ENCODE results near the gene ROR2.
A peak's percentile ranks its signal among the peaks of the same experiment; 100 is the strongest.

ROR2 gene

DNA sequence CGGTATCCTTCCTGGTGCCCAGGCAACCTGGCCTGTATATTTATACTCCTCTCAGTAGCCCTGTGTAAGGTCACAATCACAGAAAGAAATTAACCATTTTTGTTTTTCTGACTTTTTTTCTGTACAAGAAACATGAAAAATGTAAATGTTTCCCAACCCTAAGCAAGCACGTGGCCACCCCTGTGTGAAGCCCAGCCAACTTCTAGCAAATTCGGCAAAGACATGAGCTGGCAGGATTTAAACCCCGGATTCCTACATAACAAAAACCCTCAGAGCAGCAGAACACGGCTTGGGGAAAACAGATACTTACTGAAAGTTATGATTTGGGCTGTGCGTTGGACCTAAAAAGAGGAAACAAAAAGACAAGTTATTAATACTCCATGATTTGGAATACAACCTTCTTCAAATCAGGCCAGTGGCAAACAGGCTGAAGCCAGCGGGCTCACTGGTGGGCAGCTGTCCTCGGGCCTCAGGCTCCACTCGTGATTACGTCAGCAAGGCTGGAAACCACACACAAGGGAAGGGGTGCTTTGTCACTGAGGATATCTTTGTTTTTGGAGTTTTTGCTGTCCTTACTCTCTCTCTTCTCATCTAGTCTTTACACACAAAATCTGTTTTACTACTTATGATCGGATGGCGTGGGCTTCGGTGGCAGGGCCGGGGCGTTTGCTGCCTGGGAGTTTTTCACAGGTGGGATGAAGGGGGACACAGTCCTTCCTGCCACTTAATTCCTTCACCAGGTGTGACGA lies 194.1 kb downstream of the ROR2 start:
- Histone ChIP-seq H3K27ac (ENCODE audit: low read depth, low read length) (no peak overlapping the region), H3K4me3 (ENCODE audit: low read length) (no peak overlapping the region), H3K27me3 (ENCODE audit: control insufficient read depth, insufficient read depth, low read length) (no peaks in the 10 kb centered on the region), H3K9ac (ENCODE audit: low read length) (no peak overlapping the region), H3K4me1 (ENCODE audit: control insufficient read depth, insufficient read depth, low read length) (no peaks in the 10 kb centered on the region), H3K36me3 (ENCODE audit: control insufficient read depth, insufficient read depth, low read length) (peaks cover 4% of the 10 kb centered on the region)

DNA sequence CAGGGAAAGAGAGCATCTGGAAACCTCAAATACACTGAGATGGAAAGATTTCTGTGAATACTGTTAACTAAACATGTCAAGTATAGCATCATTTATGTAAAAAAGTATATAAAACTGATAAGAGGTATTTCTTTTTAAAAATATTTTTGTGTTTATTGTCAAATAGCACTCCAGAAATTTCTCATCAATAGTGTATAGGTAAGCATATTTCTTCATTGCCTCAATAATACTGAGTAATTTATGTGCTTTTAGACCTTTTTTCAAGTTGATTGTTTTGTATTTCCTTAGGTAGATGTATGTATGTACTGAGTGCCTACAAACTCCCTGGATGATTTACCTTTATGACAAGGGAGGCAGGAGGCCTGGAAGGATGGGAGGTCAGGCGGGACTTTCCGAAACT lies 196.3 kb downstream of the ROR2 start:
- no peaks in the 10 kb centered on the region for H3K4me1 ChIP-seq (ENCODE audit: control insufficient read depth, insufficient read depth, low read length)

GRCh38 chr9:91751922-91752321 lies 198.1 kb downstream of the ROR2 start:
- Histone ChIP-seq H3K27ac (ENCODE audit: low read depth, low read length) (no peak overlapping the region), H3K27me3 (ENCODE audit: control insufficient read depth, insufficient read depth, low read length) (no peaks in the 10 kb centered on the region), H3K36me3 (ENCODE audit: control insufficient read depth, insufficient read depth, low read length) (peaks cover 4% of the 10 kb centered on the region), H3K4me3 (ENCODE audit: low read length) (no peak overlapping the region), H3K4me1 (ENCODE audit: control insufficient read depth, insufficient read depth, low read length) (no peaks in the 10 kb centered on the region), H3K9ac (ENCODE audit: low read length) (no peak overlapping the region)

More for the DNA sequence above, 196.3 kb downstream of the ROR2 start:
- Histone ChIP-seq H3K27me3 (ENCODE audit: control insufficient read depth, insufficient read depth, low read length) (no peaks in the 10 kb centered on the region), H3K4me3 (ENCODE audit: low read length) (no peak overlapping the region), H3K9ac (ENCODE audit: low read length) (no peak overlapping the region), H3K27ac (ENCODE audit: low read depth, low read length) (no peak overlapping the region), H3K36me3 (ENCODE audit: control insufficient read depth, insufficient read depth, low read length) (peaks cover 4% of the 10 kb centered on the region)

DNA sequence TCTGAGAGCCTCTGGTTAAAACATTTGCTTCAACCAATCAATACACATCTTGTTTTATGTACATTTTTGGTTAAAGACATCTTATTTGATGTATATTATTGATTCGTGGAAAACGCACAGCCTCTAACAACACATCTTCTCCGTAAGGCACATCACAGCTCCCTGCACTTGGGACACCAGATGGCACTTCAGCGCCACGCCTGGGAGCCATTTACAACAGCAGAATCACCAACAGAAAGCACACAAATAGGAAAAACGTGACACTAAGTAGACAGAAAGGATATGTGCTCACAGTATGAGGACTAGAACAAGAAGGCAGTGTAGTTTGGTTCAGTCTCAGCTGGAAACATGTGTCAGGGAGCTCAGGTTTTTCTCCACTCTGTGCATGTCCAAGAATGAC lies 199.7 kb downstream of the ROR2 start:
- no peaks in the 10 kb centered on the region for H3K27me3 ChIP-seq (ENCODE audit: control insufficient read depth, insufficient read depth, low read length)
- no peak overlapping the region for H3K4me3 ChIP-seq (ENCODE audit: low read length)
- no peak overlapping the region for H3K27ac ChIP-seq (ENCODE audit: low read depth, low read length)
- H3K36me3 ChIP-seq (ENCODE audit: control insufficient read depth, insufficient read depth, low read length) = peaks cover 4% of the 10 kb centered on the region
- no peak overlapping the region for H3K9ac ChIP-seq (ENCODE audit: low read length)
- no peaks in the 10 kb centered on the region for H3K4me1 ChIP-seq (ENCODE audit: control insufficient read depth, insufficient read depth, low read length)

GRCh38 chr9:91746904-91747303 lies 203.1 kb downstream of the ROR2 start:
- no peaks in the 10 kb centered on the region for H3K36me3 ChIP-seq (ENCODE audit: control insufficient read depth, insufficient read depth, low read length)
- no peaks in the 10 kb centered on the region for H3K27me3 ChIP-seq (ENCODE audit: control insufficient read depth, insufficient read depth, low read length)
- peaks cover under 1% of the 10 kb centered on the region for H3K4me1 ChIP-seq (ENCODE audit: control insufficient read depth, insufficient read depth, low read length)
- H3K27ac ChIP-seq (ENCODE audit: low read depth, low read length) = no peak overlapping the region
- H3K4me3 ChIP-seq (ENCODE audit: low read length) = no peak overlapping the region
- no peak overlapping the region for H3K9ac ChIP-seq (ENCODE audit: low read length)

GRCh38 chr9:91746357-91746756 lies 203.7 kb downstream of the ROR2 start:
- H3K4me3 ChIP-seq (ENCODE audit: low read length) = no peak overlapping the region
- H3K36me3 ChIP-seq (ENCODE audit: control insufficient read depth, insufficient read depth, low read length) = no peaks in the 10 kb centered on the region
- H3K9ac ChIP-seq (ENCODE audit: low read length) = no peak overlapping the region
- H3K27me3 ChIP-seq (ENCODE audit: control insufficient read depth, insufficient read depth, low read length) = no peaks in the 10 kb centered on the region
- H3K27ac ChIP-seq (ENCODE audit: low read depth, low read length) = no peak overlapping the region
- peaks cover 3% of the 10 kb centered on the region for H3K4me1 ChIP-seq (ENCODE audit: control insufficient read depth, insufficient read depth, low read length)

GRCh38 chr9:91744114-91744513 lies 205.9 kb downstream of the ROR2 start:
- peaks cover 7% of the 10 kb centered on the region for H3K4me1 ChIP-seq (ENCODE audit: control insufficient read depth, insufficient read depth, low read length)
- H3K36me3 ChIP-seq (ENCODE audit: control insufficient read depth, insufficient read depth, low read length) = no peaks in the 10 kb centered on the region
- H3K4me3 ChIP-seq (ENCODE audit: low read length) = no peak overlapping the region
- no peak overlapping the region for H3K27ac ChIP-seq (ENCODE audit: low read depth, low read length)
- no peak overlapping the region for H3K9ac ChIP-seq (ENCODE audit: low read length)
- H3K27me3 ChIP-seq (ENCODE audit: control insufficient read depth, insufficient read depth, low read length) = no peaks in the 10 kb centered on the region

DNA sequence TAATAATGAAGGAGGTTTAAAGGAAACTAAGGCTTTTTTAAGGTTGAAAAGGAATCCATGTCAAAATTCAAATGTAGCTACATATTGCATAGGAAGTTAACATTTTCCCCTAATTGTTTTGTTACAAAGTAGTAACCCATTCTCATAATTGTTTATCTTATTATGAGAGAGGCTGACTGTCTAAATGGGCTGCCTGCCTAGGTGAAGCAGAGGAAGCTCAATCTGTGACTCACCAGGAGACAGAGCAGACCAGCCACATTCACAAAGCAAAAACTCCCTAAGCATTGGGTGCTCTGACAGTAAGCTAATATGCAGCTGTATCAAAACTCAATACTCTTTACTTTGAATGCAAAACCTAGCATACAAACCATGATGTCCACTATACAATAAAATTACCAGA lies 208.5 kb downstream of the ROR2 start:
- peak overlapping the region; percentile 18 for H3K27ac ChIP-seq (ENCODE audit: low read depth, low read length)
- peaks cover 7% of the 10 kb centered on the region for H3K4me1 ChIP-seq (ENCODE audit: control insufficient read depth, insufficient read depth, low read length)
- H3K27me3 ChIP-seq (ENCODE audit: control insufficient read depth, insufficient read depth, low read length) = no peaks in the 10 kb centered on the region
- H3K4me3 ChIP-seq (ENCODE audit: low read length) = no peak overlapping the region
- H3K36me3 ChIP-seq (ENCODE audit: control insufficient read depth, insufficient read depth, low read length) = no peaks in the 10 kb centered on the region
- no peak overlapping the region for H3K9ac ChIP-seq (ENCODE audit: low read length)

GRCh38 chr9:91740701-91741100 lies 209.3 kb downstream of the ROR2 start:
- Histone ChIP-seq H3K27me3 (ENCODE audit: control insufficient read depth, insufficient read depth, low read length) (no peaks in the 10 kb centered on the region), H3K4me3 (ENCODE audit: low read length) (no peak overlapping the region), H3K9ac (ENCODE audit: low read length) (no peak overlapping the region), H3K4me1 (ENCODE audit: control insufficient read depth, insufficient read depth, low read length) (peaks cover 7% of the 10 kb centered on the region), H3K27ac (ENCODE audit: low read depth, low read length) (peak overlapping the region; percentile 37), H3K36me3 (ENCODE audit: control insufficient read depth, insufficient read depth, low read length) (no peaks in the 10 kb centered on the region)

GRCh38 chr9:91736898-91737601 lies 213.0 kb downstream of the ROR2 start:
- H3K36me3 ChIP-seq (ENCODE audit: control insufficient read depth, insufficient read depth, low read length) = no peaks in the 10 kb centered on the region
- no peak overlapping the region for H3K27ac ChIP-seq (ENCODE audit: low read depth, low read length)
- H3K27me3 ChIP-seq (ENCODE audit: control insufficient read depth, insufficient read depth, low read length) = no peaks in the 10 kb centered on the region

GRCh38 chr9:91736311-91736710 lies 213.7 kb downstream of the ROR2 start:
- Histone ChIP-seq H3K9ac (ENCODE audit: low read length) (no peak overlapping the region), H3K27ac (ENCODE audit: low read depth, low read length) (no peak overlapping the region)

More at GRCh38 chr9:91736898-91737601, 213.0 kb downstream of the ROR2 start:
- peaks cover 14% of the 10 kb centered on the region for H3K4me1 ChIP-seq (ENCODE audit: control insufficient read depth, insufficient read depth, low read length)
- H3K9ac ChIP-seq (ENCODE audit: low read length) = no peak overlapping the region
- H3K4me3 ChIP-seq (ENCODE audit: low read length) = no peak overlapping the region

DNA sequence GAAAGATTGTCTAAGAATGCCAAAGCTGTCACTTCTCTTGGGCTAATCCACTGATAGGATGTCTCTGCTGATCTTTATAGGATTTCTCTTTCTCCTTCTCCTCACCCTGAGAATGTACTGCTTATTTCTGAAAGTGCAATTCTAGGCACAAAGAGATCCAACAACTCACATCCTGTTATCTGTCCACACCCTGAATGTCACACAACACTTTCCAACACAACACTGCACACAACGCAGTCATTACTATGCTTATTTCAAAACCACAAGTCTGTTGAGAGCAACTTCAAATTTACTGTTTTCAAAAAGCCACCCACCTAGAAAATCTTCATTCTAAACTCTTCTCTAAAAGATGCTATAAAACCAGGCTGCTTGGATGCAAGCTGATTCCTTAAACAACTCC lies 215.0 kb downstream of the ROR2 start:
- peaks cover 7% of the 10 kb centered on the region for H3K4me1 ChIP-seq (ENCODE audit: control insufficient read depth, insufficient read depth, low read length)
- no peak overlapping the region for H3K9ac ChIP-seq (ENCODE audit: low read length)
- H3K36me3 ChIP-seq (ENCODE audit: control insufficient read depth, insufficient read depth, low read length) = no peaks in the 10 kb centered on the region
- H3K4me3 ChIP-seq (ENCODE audit: low read length) = no peak overlapping the region
- no peaks in the 10 kb centered on the region for H3K27me3 ChIP-seq (ENCODE audit: control insufficient read depth, insufficient read depth, low read length)
- no peak overlapping the region for H3K27ac ChIP-seq (ENCODE audit: low read depth, low read length)

More at GRCh38 chr9:91736311-91736710, 213.7 kb downstream of the ROR2 start:
- no peaks in the 10 kb centered on the region for H3K36me3 ChIP-seq (ENCODE audit: control insufficient read depth, insufficient read depth, low read length)
- H3K27me3 ChIP-seq (ENCODE audit: control insufficient read depth, insufficient read depth, low read length) = no peaks in the 10 kb centered on the region
- H3K4me1 ChIP-seq (ENCODE audit: control insufficient read depth, insufficient read depth, low read length) = peaks cover 11% of the 10 kb centered on the region
- H3K4me3 ChIP-seq (ENCODE audit: low read length) = no peak overlapping the region
